GM12872 (cell line): ENCODE measurements around the gene COL11A1.

Source experiments
- CTCF ChIP-seq: IDR thresholded peaks from 3 replicates; pipeline ENCODE4 v1.5.1; 2011; ENCODE audit warnings: low read depth, mild to moderate bottlenecking, low read length, moderate library complexity; ENCODE audit not compliant: insufficient read depth

COL11A1 gene

DNA sequence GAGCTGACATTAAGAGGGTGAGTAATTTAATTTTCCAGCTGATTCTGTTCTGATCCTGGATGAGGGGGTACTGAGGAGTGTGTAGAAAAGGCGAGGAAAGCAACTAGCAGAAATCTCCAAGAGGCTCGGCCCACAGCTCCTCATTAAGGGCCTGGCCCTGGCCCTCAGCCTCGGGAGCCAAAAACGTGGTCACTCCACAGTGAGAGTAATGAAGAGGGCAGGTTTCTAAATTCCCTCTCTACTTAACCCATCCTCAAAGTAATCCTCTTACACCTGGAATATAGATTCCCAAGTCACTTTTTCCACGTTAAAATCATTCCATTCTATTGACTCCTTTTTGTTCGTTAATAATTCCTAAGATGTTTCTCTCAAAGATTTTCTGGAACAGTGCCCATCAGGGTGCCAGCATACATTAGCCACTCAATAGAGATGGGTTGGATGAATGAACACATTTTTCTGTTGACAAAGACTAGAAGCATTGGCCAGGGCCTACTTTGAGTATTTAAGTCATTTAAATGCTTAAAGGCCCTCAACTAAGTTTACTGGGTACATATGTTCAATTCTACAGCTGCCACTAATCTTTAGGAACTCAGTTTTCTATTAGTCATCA lies 1.1 kb upstream of the COL11A1 start:
- TF ChIP-seq CTCF = no peak

DNA sequence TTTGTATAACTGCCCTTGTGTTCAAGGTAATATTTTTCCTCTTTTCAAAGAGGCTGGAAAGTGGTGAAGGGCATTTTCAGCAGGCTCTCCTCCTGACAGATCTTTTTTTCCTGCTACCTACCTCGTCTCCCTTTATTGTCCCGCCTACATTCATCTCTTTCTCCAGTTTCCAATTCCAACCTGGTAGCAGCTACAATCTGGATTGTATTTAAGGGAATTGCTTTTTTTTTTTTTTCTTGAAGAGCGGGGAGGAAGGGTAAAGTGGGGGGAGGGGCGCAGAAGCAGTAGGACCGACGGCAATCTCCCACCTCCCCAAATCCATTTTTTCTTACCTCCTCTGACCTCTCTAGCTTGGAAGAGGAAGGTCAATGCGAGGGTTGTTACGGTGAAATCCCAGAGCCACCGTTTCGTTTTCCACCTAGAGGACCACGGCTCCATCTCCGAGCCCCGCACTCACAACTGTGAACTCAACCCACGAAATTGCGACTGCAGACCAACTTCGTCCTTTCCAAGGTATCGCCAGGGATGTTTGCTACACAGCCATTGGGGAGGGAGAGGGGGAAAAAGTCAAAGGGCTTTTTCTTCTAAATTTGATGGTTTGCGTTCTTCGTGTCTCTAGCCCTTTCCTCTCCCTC lies 464 bp downstream of the COL11A1 start:
- TF ChIP-seq CTCF = no peak

DNA sequence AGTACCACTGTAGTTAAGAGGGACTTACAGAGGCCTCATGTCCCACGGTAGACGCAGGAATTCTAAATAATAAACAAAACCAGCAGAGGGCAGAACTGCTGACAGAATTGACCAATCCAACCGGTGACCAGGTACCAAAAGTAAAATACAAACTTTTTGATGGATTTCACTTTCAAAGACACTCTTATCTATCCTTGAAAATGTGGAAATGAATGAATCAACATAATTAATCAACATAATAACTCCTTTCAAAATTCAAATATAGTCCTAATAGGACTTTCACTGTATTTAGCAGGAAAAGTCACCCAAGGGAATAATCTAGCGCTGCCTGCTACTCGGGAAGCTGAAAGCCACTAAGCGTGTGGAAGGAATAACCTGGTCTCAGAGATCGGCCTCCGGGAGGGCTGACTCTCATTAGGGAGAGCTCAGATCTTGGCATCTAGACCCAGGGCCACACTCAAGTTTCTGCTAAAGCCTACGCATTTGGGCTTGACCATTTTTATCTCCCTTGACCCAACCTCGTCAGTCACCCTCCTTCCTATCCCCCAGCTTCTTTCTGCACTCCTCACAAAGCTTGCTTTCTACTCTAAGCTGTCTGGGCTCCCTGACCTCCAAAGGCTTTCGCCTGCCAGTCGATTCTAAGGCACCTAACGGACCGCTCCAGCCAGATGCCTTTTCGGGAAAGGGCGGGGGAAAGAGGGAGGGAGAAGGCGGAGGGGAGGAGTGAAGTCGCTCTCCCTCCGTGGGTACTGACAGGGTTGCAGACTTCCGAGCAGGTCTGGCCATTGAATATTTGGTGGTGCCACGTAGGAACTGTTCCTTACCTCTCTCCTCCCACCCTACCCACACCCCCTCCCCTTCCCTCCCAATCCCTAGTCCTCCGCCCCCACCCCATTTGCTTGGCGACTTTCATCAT lies 1.6 kb downstream of the COL11A1 start:
- TF ChIP-seq CTCF = peak; percentile 39; the same call in 2 of the 3 replicates

GRCh38 chr1:103101399-103101798 lies 6.9 kb downstream of the COL11A1 start:
- TF ChIP-seq CTCF = no peak

- TF ChIP-seq CTCF = no peak
Observed at GRCh38 chr1:103089221-103089620, 19.1 kb downstream of the COL11A1 start.

GRCh38 chr1:103087256-103087655 lies 21.1 kb downstream of the COL11A1 start:
- no peak for TF ChIP-seq CTCF

- TF ChIP-seq CTCF = no peak
Observed at GRCh38 chr1:103084181-103084580, 24.1 kb downstream of the COL11A1 start.
